PC-9 (cell line): ENCODE measurements around the gene FGF22.

Source experiments
- CTCF ChIP-seq: fragments of 200-600 bp; sonication (generic); conservative IDR thresholded peaks from 2 replicates; pipeline ENCODE4 v1.6.1; 2017; ENCODE audit warnings: mixed run types, antibody characterized with exemption, mild to moderate bottlenecking, moderate library complexity
- EZH2 ChIP-seq: fragments of 200-600 bp; sonication (generic); IDR thresholded peaks from 2 replicates; pipeline ENCODE4 v1.8.0; 2017; ENCODE audit warnings: antibody characterized with exemption, low read depth

GRCh38 chr19:640161-640558 lies 481 bp downstream of the FGF22 start:
- TF ChIP-seq CTCF (no peak), EZH2 (no peak)
